ENCODE results near the gene MGAT3.
A peak's percentile ranks its signal among the peaks of the same experiment; 100 is the strongest.

Gene MGAT3

DNA sequence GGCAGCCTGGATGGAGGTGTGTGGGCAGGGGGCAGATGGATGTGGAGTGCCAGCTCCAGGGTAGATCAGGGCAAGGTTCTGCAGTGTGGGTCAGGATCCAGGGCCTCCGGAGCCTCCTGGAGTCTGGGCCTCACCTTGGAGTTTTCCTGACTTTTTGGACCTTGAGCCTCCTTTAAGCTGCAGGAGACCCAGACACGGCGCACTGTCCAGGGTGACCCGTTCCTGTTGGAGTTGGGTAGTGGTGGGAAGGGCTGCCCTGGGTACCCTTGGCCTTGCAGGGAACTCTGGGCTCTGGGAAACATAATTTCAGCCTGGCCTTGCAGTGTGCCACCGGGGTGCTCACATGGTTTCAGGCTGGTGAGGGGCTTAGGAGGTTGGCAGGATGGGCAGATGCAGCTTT, 17.0 kb downstream of the MGAT3 start:
- no peak for DNase-seq

DNA sequence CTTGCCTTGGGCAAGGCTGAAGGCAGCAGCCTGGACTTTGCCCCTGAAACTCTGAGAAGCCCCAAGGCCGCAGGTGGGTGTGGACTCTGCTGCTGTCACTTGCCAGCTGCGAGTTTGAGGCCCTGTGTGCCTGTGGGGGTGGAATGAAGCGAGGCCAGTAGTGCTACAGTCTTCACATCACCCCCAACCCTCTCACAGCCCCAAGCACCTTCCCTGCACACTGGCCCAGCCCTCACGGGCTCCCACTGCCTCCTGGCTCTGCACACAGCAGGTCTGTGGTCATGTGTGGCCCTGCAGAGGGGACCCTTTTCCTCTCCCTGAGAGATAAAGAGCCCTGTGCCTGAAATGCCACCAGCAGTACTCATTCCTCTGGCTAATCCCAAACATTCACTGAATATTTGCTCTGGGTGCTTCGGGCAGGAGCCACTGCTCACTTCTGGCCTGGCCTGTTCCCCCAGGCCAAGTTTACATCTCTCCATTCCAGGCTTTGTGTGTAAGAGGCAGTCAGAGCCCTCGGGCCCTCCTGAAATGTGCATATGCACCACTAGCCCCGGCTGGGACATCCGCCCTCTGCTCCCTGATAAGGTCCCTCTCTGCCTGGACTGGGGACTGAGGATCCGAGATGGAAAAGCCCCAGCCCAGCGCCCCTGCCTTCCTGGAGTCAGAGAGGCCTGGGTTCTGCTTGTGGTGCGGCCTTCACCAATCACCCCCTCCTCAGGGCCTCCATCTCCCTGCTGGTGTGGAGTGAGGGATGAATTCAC, 17.7 kb downstream of the MGAT3 start:
- no peak for DNase-seq

DNA sequence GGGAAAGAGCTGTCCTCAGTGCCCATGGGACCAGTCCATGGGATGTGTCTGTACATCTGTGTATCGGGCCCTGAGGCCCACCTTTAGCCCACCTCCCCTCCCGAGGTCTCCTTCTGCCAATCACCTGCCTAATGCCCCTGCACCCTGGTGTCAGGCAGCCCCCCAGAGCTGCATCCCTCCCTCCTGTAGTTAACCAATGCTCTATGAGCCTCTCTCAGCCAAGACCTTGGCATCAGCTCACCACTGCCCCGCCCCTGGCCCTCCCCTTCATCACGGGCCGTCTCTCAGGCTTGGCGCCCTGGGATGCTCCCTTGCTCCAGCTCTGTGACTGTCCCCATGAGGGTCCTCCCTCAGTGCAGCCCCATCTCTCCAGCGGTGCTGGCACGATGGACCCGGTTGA, 18.5 kb downstream of the MGAT3 start:
- no peak for DNase-seq

DNA sequence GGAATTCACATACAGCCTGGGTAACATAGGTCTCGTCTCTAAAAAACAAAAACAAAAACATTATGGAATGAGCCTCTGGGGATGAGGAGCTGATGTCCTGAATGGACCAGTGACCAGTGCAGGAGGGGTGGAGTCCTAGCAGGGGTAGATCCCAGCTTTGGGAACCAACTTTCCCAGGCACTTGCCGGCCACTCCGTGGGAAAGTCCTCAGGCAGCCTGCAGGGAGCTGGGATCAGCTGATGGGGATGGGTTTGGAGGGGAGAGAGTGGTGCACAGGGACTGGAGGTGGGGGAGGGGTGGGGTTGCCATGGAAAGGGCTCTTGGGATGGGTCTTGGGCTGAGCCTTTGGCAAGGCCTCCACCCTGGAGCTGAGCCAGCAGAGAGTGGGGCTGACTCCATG, 19.1 kb downstream of the MGAT3 start:
- DNase-seq = no peak

DNA sequence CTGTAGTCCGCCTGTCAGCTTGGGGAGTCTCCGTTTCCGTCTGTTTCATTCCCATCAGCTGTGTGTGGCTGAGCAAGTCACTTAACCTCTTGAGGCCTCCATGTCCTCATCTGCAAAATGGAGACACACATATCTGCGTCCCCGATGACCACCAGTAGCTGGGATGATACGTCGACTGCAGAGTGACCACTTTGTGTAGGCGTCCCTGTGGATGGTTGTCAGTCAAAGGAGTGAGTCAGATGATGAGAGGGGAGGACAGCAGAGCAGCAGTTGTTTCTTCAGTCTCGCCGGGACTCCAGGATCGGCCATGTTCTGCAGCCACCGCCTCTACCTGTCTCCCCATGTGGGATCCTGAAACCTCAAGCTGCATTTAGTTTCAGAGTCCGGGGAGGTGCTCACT, 19.9 kb downstream of the MGAT3 start:
- DNase-seq = no peak

DNA sequence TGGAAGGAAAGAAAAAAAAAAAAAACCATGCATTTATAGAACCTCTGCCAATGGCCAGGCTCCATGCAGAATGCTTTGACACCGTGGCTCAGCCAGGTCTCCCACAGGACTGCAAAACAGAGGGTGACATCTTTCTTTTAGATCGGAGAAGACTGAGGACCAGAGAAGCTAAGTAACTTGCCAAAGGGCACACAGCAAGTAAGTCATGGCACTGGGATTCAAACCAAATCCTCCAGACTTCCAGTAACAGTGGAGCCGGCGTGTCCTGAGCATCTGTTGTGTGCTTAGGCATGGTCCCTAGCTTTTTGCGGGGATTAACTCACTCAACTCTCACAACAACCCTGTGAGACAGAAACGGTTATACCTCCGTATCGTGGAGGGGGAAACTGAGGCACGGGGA, 20.7 kb downstream of the MGAT3 start:
- no peak for DNase-seq

DNA sequence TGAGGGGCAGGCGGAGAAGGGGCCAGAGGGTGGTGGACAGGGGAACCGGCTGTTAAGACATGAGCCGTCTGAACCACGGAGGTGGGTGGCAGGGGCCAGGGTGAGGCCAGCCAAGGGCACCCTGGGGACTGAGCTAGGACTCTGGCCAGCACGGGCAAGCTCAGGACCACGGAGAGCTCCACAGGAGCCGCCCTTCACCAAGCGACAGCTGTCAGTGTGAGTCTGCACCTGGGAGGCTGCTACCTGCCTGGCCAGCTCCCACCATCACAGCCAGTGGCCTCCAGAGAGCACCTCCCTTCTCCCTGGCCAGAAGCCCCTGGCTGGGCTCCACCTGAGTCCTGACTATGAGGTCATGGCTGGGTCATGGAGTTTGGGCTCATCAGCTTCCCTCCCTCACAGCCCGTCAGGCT, 21.6 kb downstream of the MGAT3 start:
- no peak for DNase-seq

DNA sequence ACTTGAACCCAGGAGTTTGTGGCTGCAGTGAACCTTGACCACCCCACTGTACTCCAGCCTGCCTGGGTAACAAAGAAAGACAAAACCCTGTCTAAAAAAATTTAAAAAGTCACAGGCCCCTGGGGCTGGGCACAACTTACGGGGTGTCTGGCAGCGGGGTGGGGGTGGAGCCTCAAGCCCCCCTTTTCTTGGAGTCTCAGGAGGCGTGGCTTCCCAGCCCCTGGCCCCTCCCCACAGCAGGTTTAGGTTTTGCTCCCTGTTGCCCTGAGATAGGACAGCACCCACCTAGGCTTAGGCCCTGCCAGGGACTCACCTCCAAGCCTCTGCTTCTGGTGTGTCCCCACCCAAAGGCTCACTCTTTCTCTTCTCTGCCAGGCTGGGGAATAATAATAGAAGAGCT, 22.4 kb downstream of the MGAT3 start:
- DNase-seq = no peak

DNA sequence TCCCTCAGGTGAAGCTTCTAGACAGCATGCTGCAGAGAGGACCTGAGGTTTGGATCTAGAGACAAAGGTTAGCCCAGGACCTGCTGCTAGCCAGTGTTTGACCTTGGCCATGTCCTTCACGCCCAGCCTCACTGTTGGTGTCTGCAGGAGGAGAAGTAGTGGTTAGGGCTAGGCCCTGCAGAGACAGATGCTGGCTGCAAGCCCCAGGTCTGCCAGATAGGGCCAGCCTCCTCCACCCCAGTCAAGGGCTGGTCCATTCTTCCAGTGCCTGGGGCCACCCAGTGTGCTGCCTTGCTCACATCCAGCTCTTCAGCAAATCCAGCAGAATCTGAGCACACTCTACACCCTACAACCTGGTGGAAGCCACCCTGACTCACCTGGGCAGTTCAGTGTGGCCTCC, 23.7 kb downstream of the MGAT3 start:
- no peak for DNase-seq

DNA sequence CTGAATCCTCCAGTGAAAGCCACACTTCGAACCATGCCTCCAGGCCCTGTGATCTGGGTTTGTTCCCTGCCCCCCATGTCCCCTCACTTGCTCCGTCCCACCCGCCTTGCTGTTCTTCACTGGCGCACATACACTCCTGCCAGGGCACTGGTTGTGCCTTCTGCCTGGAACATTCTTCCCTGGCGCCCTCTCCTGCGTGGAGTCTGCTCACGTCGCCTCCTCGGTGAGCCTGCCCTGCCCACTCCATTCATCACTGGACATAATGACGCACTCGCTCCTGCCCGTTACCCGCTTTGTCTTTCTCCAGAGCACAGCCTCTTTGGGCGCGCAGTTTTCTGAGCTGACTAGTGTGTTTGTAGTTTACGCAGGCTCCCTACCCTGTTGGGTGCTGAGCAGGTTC, 24.2 kb downstream of the MGAT3 start:
- DNase-seq = no peak

DNA sequence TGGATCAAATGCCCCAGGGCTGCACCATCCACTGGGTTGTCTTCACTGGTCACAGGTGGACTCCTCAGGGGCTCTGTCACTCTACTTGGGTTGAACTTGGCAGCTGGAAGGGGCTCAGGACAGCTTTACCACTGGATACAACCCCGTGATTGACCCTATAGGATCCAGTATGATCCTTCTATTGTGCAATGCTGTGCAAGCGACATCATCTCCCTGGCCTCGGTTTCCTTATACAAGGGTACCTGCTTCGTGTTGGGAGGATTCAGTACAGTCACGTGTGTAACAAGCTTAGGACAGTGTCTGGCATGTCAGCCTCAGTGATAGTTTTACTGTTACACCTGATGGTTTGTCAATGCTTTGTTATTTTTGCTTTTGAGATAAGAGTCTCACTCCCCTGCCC, 24.8 kb downstream of the MGAT3 start:
- no peak for DNase-seq

DNA sequence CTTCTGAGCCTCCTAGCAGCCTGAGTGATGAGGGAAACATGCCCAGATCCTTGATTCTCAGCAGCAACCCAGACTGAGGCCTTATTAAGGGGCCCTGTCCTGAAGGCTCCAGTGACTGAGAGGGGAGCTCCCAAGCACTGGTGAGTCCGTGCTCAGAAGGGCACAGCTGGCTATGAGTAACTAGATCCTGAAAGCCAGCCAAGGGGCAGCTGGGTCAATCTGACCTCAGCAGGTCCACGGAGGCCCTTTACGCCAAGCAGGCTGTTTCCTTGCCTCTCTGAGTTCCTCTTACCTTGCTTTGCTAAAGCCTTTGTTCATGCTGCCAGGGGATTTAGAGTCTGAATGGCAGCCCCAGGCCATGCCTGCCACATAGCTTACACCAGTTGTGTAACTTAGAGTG, 26.0 kb downstream of the MGAT3 start:
- no peak for DNase-seq

DNA sequence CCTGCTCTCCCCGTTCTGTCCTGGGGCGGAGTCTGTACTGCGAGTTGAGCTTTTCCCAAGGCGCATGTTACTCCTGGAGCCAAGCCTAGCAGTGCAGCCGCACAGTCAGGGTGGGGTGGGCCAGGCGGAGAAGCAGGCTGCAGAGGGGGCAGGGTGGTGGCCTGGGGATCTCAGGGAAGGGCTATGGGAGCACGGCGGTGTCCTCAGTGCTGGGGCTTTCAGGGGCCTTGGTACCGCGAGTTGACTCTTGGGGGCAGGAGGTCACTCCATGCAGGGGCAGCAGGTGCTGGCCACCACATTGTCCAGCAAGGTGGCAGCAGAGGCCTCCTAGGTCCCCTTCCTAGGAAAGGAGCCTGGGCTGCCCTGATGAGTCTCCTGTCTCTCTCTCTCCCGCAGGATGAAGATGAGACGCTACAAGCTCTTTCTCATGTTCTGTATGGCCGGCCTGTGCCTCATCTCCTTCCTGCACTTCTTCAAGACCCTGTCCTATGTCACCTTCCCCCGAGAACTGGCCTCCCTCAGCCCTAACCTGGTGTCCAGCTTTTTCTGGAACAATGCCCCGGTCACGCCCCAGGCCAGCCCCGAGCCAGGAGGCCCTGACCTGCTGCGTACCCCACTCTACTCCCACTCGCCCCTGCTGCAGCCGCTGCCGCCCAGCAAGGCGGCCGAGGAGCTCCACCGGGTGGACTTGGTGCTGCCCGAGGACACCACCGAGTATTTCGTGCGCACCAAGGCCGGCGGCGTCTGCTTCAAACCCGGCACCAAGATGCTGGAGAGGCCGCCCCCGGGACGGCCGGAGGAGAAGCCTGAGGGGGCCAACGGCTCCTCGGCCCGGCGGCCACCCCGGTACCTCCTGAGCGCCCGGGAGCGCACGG, 30.4 kb downstream of the MGAT3 start:
- no peak for DNase-seq

DNA sequence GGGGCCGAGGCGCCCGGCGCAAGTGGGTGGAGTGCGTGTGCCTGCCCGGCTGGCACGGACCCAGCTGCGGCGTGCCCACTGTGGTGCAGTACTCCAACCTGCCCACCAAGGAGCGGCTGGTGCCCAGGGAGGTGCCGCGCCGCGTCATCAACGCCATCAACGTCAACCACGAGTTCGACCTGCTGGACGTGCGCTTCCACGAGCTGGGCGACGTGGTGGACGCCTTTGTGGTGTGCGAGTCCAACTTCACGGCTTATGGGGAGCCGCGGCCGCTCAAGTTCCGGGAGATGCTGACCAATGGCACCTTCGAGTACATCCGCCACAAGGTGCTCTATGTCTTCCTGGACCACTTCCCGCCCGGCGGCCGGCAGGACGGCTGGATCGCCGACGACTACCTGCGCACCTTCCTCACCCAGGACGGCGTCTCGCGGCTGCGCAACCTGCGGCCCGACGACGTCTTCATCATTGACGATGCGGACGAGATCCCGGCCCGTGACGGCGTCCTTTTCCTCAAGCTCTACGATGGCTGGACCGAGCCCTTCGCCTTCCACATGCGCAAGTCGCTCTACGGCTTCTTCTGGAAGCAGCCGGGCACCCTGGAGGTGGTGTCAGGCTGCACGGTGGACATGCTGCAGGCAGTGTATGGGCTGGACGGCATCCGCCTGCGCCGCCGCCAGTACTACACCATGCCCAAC, 31.2 kb downstream of the MGAT3 start:
- no peak for DNase-seq

DNA sequence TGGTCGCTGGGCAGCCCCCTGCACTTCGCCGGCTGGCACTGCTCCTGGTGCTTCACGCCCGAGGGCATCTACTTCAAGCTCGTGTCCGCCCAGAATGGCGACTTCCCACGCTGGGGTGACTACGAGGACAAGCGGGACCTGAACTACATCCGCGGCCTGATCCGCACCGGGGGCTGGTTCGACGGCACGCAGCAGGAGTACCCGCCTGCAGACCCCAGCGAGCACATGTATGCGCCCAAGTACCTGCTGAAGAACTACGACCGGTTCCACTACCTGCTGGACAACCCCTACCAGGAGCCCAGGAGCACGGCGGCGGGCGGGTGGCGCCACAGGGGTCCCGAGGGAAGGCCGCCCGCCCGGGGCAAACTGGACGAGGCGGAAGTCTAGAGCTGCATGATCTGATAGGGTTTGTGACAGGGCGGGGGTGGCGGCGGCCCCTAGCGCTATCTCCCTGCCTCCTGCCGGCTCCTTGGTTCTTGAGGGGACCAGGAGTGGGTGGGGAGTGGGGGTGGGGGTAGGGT, 31.8 kb downstream of the MGAT3 start:
- no peak for DNase-seq

DNA sequence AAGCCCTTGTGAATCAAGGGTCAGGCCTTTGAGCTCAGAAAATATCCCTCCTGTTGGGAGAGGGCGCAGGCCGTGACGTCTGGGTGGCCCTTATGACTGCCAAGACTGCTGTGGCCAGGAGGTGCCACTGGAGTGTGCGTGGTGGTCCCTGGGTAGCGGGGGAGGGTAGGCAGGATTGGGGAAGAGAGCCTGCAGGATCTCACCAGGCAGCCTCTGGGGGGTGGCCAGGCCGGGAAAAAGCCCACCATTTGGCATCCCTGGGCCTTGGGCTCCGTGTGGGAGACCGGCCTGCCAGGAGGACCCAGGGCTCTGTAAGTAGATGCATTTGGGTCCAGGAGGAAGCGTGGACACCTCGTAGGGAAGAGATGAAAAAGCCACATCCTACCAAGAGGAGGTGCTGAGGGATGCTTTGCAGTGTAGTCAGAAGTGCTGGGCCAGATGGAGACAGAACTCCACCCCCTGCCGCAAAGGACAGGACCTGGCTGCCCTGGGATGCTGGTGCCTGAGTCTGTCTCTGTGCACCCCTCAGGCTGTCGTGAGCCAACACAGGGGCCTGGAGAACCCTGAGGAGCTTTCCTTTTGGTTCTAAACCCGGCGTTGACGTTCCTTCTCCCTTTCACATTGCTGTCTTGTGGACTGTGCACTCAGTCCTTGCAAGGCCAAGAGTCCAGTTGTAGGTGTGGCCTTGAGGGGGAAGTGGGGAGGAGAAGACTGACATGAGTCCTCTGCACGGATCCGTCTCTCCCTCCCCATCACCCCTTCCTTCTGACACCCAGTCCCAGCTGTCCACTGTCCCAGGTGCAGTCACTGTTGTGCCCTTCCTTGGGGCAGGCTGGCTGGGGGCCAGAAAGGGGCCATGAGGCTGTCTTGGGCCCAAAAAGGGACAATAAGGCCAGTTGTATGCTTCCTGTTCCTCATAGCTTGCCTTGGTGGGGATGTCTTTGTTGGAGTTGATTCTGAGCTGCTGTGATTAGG, 32.6 kb downstream of the MGAT3 start:
- DNase-seq = no peak

DNA sequence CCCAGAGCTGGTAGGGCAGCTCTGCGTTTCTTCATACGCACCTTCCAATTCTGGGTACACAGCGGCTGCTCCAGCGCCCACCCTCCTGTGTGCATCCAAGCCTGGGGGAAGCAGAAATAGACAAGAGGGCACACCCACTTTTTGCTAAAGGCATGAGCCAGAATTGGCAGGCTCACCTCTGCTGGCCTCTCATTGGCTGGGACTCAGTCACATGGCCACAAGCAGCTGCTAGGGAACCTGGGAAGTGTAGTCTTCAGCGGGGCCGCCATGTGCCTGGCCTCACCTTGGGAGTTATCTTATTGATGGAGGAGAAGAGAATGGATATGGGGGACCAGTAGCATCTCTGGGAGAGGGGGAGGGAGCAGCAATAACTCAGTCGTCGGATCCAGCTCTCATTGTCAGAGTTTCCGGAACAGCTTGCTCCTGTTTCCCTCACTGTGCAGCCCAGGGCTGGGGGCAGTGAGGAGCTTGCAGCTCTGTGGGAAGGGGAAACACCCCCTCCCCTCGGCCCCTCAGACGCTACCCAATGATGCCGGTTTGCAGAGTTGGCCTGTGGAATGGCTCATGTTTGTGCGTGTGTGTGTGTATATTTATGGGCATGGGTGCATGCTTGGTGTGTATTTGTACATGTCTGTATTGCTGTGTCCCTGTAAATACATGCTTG, 33.5 kb downstream of the MGAT3 start:
- DNase-seq = peak; percentile 90

DNA sequence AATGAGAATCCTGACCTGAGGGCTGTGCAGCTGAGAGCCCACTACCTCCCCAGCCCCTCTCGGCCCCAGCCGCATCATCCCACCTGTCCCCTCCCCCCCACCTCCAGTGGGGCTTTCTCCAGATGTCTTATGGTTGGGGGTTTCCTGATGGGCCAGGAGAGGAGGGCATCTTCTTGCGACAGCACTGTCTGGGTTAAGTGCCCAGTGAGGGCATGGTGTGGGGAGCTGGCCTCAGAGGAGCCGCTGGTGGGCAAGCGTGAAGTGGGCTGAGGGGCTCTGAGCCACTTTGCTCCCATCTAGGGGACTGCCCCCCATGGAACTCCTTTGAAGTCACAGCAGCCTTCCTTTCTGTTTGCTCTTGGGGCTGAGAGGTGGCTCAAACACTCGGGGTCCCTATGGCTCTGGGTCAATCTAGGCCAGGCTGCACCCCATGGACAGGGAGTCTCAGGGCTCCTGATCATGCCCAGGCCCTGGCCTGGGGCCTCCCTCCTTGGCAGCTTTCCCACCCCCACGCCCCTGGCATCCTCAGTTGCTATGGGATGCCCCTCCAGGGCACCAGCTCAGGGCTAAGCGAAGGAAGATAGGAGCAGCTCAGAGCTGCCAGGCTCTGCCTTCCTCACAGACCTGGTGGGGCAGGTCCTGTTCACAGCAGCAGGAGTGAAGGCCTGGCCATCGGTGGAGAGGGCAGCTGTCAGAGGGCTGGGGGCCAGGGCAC, 34.3 kb downstream of the MGAT3 start:
- DNase-seq = no peak

DNA sequence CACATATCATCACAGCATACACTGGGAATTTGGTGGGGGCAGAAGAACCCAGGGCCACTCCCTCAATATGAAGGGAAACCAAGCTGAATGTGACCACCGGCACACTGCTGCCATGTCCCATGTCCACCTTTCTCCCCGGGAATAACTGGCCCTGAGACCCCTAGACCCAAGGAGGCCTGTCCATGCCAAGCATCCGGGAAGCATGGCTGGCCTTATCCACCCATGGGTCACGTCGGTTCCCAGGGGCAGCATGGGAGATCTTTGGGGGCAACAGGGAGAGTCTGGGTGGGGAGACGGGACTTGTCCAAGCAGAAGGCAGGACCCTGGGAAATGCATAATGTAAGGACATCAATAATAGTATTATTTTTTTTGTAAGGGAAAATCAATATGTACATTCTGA, 34.9 kb downstream of the MGAT3 start:
- no peak for DNase-seq

DNA sequence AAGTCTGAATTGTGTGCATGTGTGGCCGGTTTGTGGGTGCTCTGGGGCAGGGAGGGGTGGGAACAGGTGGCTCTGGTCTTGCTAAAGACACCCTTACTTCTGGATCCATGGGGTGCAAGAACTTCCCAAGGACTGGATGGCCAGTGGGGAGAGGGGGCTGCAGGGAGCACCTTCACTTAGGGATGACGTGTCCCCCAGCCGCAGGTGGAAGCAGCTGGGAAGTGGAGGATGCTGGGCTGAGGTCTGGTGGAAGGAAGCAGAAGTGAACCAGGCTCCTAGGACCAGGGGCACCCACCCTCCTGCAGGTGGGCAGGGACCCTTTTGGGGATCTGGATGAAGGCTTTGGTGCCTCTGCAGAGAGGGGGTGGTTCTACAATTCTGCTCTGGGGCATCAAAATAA, 35.4 kb downstream of the MGAT3 start:
- DNase-seq = no peak

DNA sequence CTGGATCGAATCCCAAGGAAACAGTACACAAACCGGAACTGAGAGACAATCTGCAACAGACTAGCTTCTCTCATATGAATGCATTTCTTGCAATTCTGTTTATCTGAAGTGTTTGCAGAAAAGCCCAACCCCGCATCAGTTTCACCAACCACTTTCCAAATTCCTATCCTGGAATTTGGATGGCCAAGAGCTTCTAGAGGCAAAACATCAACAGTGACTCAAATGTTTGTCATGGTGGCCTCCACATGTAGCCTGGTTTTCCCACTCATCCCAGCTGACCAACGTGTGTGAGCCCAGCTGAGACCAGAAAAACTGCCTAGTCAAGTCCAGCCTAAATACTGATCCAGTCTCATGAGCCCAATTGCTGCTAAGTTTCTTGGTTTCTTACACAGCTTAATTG, 36.9 kb downstream of the MGAT3 start:
- no peak for DNase-seq

Measured in CD4-positive, alpha-beta T cell treated with Interleukin-17A for 1 hour (primary cell).